Gastrocnemius medialis (tissue), 4 donors: ENCODE measurements around the gene GHRH. TPM values are rescaled to one million over a fixed set of nuclear protein-coding genes. Genes with fewer than 3 reads are reported as not detected.

Experiments
- ATAC-seq, 2 donors: fragments of 150-250 bp; one replicate each; pipeline ENCODE4 v1.9.1; 2016
- DNase-seq, 2 donors: peaks; one replicate each; pipeline ENCODE4 v3.0.0-alpha.2; 2019
- H3K27ac ChIP-seq, 4 donors: fragments of 200-600 bp; sonication (generic); 1 replicate in 1 of 4; 2 replicates in 3 of 4; pipeline ENCODE4 v1.5.1; 2016 to 2018; ENCODE audit warnings: mild to moderate bottlenecking in 2 of 4, moderate library complexity in 1 of 4
- H3K27me3 ChIP-seq, 3 donors: fragments of 200-600 bp; sonication (generic) in 2 of 3; 1 replicate in 1 of 3; 2 replicates in 2 of 3; pipeline versions ENCODE4 v1.5.1 to v1.6.0; 2016 to 2019; ENCODE audit warnings: mild to moderate bottlenecking in 1 of 3, moderate library complexity in 1 of 3
- H3K36me3 ChIP-seq, 2 donors: fragments of 200-600 bp; sonication (generic) in 1 of 2; one replicate each; pipeline ENCODE4 v1.5.1; 2017 to 2018
- H3K4me1 ChIP-seq, 2 donors: fragments of 200-600 bp; sonication (generic) in 1 of 2; one replicate each; pipeline ENCODE4 v1.5.1; 2016 to 2017; ENCODE audit warnings: mild to moderate bottlenecking in 2 of 2
- H3K4me3 ChIP-seq, 4 donors: fragments of 200-600 bp; sonication (generic) in 3 of 4; 1 replicate in 1 of 4; 2 replicates in 3 of 4; pipeline ENCODE4 v1.5.1; 2016 to 2019; ENCODE audit warnings: mild to moderate bottlenecking in 2 of 4
- H3K9me3 ChIP-seq, 3 donors: fragments of 200-600 bp; sonication (generic) in 2 of 3; 1 replicate in 1 of 3; 2 replicates in 2 of 3; pipeline ENCODE4 v1.5.1; 2016 to 2019
- POLR2A ChIP-seq, 2 donors: fragments of 450-650 bp; IDR thresholded peaks; one replicate each; pipeline ENCODE4 v1.6.1; 2017; ENCODE audit warnings: antibody characterized with exemption in 2 of 2, mild to moderate bottlenecking in 2 of 2, moderate library complexity in 2 of 2
- in situ Hi-C, 4 donors: fragments of 200-750 bp; cut with MboI; loops; one replicate each; pipeline versions ENCODE4 v1.15.0 to v1.8.0; 2017; ENCODE audit warnings: low sequenced_read_pairs in 4 of 4
- intact Hi-C: fragments of 100-400 bp; cut with DNase I; formaldehyde crosslinking; loops from one replicate; pipeline ENCODE4 v1.15.1; 2023; ENCODE audit warnings: low total_unique reads
- total RNA-seq, 4 donors: library from RNA; depleted of rRNA; stranded (reverse); fragments of >200 nt; gene quantifications; one replicate each; pipeline versions ENCODE4 v1.1.0 to v1.2.3, GENCODE V29; 2016
- TF ChIP-seq, protein P1 (sequence below), 5 experiments: fragments of 450-650 bp in 3 of 5; fragments of 200-600 bp in 2 of 5; sonication (generic) in 2 of 5; IDR thresholded peaks in 4 of 5; conservative IDR thresholded peaks in 1 of 5; 1 replicate in 4 of 5; 2 replicates in 1 of 5; pipeline ENCODE4 v1.5.1; 2016 to 2019; ENCODE audit warnings: antibody characterized with exemption in 5 of 5, mild to moderate bottlenecking in 3 of 5, moderate library complexity in 3 of 5

GHRH gene
- total RNA-seq, 4 donors from 2014 or later: not detected

DNA sequence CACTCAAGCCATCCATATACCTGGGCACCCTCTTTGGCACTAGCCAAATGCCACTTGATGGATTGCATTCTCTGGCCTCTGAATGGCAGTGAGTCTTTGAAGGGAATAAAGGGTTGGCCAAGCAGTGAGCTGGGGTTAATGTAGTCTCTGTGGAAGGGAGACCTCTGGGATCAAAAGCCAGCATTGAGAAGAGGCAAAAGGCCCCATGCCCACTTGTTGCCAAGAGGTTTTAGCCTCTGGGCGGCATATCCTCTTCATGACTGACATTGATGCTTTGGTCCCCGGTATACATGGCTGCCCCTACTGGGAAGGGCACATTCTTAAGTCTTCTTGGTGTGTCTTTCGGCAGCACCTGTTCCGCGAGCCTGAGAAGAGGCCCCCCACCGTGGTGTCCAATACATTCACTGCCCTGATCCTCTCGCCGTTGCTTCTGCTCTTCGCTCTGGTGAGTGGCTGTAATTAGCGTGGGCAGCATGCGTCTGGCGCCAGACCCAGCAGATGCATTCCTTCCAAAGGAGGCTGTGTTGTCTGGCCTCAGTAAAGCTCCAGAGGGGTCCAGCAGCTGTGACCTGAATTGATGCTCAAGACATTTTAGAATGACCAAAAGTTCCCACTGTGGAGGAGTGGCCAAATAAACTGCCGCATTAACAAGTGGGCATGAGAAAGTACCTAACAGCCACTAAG, 29.5 kb downstream of the GHRH start:
- Histone ChIP-seq H3K27ac (peak overlapping the region; percentile 45 to 69 (median 53)), H3K4me1 (peaks cover 71 to 83% of the 10 kb centered on the region in 2 donors), H3K36me3 (peaks cover 0 to 72% of the 10 kb centered on the region in 2 donors), H3K4me3 (no peak overlapping the region), H3K9me3 (no peaks in the 10 kb centered on the region), H3K27me3 (no peaks in the 10 kb centered on the region)
- in situ Hi-C loops (no loop called here), intact Hi-C loops (no loop called here)
- TF ChIP-seq, protein P1, sequence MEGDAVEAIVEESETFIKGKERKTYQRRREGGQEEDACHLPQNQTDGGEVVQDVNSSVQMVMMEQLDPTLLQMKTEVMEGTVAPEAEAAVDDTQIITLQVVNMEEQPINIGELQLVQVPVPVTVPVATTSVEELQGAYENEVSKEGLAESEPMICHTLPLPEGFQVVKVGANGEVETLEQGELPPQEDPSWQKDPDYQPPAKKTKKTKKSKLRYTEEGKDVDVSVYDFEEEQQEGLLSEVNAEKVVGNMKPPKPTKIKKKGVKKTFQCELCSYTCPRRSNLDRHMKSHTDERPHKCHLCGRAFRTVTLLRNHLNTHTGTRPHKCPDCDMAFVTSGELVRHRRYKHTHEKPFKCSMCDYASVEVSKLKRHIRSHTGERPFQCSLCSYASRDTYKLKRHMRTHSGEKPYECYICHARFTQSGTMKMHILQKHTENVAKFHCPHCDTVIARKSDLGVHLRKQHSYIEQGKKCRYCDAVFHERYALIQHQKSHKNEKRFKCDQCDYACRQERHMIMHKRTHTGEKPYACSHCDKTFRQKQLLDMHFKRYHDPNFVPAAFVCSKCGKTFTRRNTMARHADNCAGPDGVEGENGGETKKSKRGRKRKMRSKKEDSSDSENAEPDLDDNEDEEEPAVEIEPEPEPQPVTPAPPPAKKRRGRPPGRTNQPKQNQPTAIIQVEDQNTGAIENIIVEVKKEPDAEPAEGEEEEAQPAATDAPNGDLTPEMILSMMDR (IDR thresholded peaks at IDR 0.05 in 4 of 5, conservative IDR thresholded peaks at IDR 0.05 in 1 of 5): no peak
- TF ChIP-seq POLR2A (IDR thresholded peaks at IDR 0.05): no peak
- ATAC-seq (peak in 1 of 2 donors; percentile 5), DNase-seq (no peak)

DNA sequence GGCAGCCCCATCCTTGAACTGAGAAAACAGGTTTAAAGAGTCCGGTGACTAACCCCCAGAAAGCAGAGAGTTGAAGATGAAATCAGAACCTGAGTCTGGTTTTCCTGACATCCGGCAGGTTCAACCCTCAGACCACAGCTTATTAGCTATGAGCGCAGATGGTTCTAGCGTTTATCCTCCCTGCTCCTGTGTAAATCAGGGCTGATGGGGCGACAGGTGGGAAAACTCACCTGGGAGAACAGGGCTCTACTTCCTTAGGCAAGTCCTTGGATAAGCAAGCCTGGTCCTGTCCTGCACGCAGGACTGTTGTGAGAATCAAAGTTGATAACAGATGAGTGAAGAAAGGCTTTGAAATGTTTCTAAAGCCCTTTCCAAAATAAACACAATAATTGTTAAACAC, 31.4 kb downstream of the GHRH start:
- no peak for ATAC-seq
- Histone ChIP-seq H3K27ac (peak overlapping the region; percentile 11 to 83 (median 41)), H3K27me3 (no peaks in the 10 kb centered on the region), H3K9me3 (no peaks in the 10 kb centered on the region), H3K4me1 (peaks cover 82 to 83% of the 10 kb centered on the region in 2 donors), H3K4me3 (no peak overlapping the region), H3K36me3 (peaks cover 0 to 76% of the 10 kb centered on the region in 2 donors)
- intact Hi-C loops: no loop called here
- in situ Hi-C loops: no loop called here
- DNase-seq: no peak
- TF ChIP-seq, protein P1 (IDR thresholded peaks at IDR 0.05 in 4 of 5, conservative IDR thresholded peaks at IDR 0.05 in 1 of 5): no peak
- TF ChIP-seq POLR2A (IDR thresholded peaks at IDR 0.05): no peak

DNA sequence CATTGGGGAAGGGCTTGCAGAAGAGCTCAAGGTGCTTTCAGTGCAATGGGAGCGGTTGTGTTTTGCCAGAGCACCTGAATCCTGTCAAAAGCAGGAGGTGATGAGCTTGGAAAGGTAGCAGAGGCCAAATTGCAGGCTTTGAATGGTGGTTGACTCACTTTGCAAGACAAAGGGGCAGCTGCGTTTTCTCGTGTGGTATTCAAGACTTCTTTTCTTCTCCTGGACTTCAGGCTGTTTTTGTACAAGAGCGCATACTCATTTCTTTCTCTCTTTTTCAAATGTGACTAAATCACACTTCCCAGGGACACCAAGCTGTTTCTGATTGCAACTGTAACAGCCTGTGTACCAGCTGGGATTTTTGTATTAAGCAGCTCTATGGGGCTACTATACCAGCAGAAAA, 32.3 kb downstream of the GHRH start:
- no peak for TF ChIP-seq POLR2A (IDR thresholded peaks at IDR 0.05)
- TF ChIP-seq, protein P1 (IDR thresholded peaks at IDR 0.05 in 4 of 5, conservative IDR thresholded peaks at IDR 0.05 in 1 of 5): no peak
- Histone ChIP-seq H3K36me3 (peaks cover 0 to 80% of the 10 kb centered on the region in 2 donors), H3K27ac (peak overlapping the region; percentile 78 to 83 (median 82)), H3K27me3 (no peaks in the 10 kb centered on the region), H3K9me3 (no peaks in the 10 kb centered on the region), H3K4me1 (peaks cover 83 to 91% of the 10 kb centered on the region in 2 donors), H3K4me3 (no peak overlapping the region)
- in situ Hi-C loops (no loop called here), intact Hi-C loops (no loop called here)
- ATAC-seq (no peak), DNase-seq (no peak)

DNA sequence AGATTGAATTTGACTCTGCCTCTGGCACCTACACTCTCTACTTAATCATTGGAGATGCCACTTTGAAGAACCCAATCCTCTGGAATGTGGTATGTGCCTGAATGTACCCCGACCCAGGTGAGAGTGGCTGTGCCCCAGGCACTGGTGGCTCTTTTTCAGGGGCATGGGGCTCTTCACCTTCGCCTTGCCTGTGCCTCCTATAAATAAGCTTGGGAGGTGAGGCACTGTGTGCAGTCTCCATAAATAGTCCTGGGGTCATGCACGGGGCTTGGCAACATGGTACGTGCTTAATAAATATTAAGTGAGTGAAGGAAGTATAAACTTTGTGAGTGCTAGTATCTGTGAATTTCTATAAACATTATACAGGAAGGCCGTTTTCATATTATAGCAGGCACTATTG, 33.0 kb downstream of the GHRH start:
- Histone ChIP-seq H3K27ac (peak overlapping the region; percentile 78 to 83 (median 82)), H3K27me3 (no peaks in the 10 kb centered on the region)
- peak; percentile 64 for ATAC-seq

More for the DNA sequence above, 33.0 kb downstream of the GHRH start:
- TF ChIP-seq, protein P1 (IDR thresholded peaks at IDR 0.05 in 4 of 5, conservative IDR thresholded peaks at IDR 0.05 in 1 of 5): no peak
- TF ChIP-seq POLR2A (IDR thresholded peaks at IDR 0.05): peak in 1 of 2 donors; percentile 29
- intact Hi-C loops (no loop called here), in situ Hi-C loops (no loop called here)
- H3K9me3 ChIP-seq: no peaks in the 10 kb centered on the region
- peak in 1 of 2 donors; percentile 67 for DNase-seq
- no peak overlapping the region for H3K4me3 ChIP-seq
- peaks cover 0 to 82% of the 10 kb centered on the region in 2 donors for H3K36me3 ChIP-seq
- peaks cover 80 to 87% of the 10 kb centered on the region in 2 donors for H3K4me1 ChIP-seq
